Activated CD4-positive, alpha-beta T cell treated with anti-CD3 and anti-CD28 coated beads for 36 hours (primary cell): ENCODE measurements around the gene RBM20. TPM values are rescaled to one million over a fixed set of nuclear protein-coding genes. Genes with fewer than 3 reads are reported as not detected.
"Not testable (repeated sequence)": the region's sequence is repeated elsewhere in the genome, so short reads cannot be mapped to it uniquely, and the experiment has no call there.

Source experiments
- ATAC-seq: fragments of 200-7000 bp; cut with Tn5 transposase; one replicate; pipeline ENCODE4 v1.10.0; 2021; ENCODE audit warnings: mild to moderate bottlenecking, moderate library complexity
- CTCF ChIA-PET: fragments of 350-600 bp; sonication (Branson Sonifier 250); formaldehyde crosslinking; loops from one replicate; lab custom pipeline; 2021; ENCODE audit warnings: antibody characterized with exemption; lab: Charles Lee
- POLR2A ChIA-PET: fragments of 350-600 bp; sonication (Branson Sonifier 250); formaldehyde crosslinking; loops from one replicate; lab custom pipeline; 2021; ENCODE audit warnings: antibody characterized with exemption, inconsistent platforms; lab: Charles Lee
- DNase-seq: peaks from one replicate; pipeline ENCODE4 v3.0.0-alpha.2; 2020
- H3K27ac Mint-ChIP-seq: one replicate; pipeline ENCODE4 v1.8.0; 2021; ENCODE audit warnings: mixed read lengths
- H3K27me3 Mint-ChIP-seq: one replicate; pipeline ENCODE4 v1.8.0; 2021; ENCODE audit warnings: mixed read lengths
- H3K36me3 Mint-ChIP-seq: one replicate; pipeline ENCODE4 v1.8.0; 2021; ENCODE audit warnings: low read depth, mixed read lengths
- H3K4me1 Mint-ChIP-seq: one replicate; pipeline ENCODE4 v1.8.0; 2021; ENCODE audit warnings: mixed read lengths
- H3K4me3 Mint-ChIP-seq: one replicate; pipeline ENCODE4 v1.8.0; 2021; ENCODE audit warnings: mild to moderate bottlenecking, moderate library complexity, mixed read lengths
- H3K9me3 Mint-ChIP-seq: one replicate; pipeline ENCODE4 v1.8.0; 2021; ENCODE audit warnings: low read depth, mixed read lengths
- intact Hi-C, 2 experiments: fragments of 100-400 bp; cut with DNase I in 1 of 2; cut with micrococcal nuclease in 1 of 2; formaldehyde crosslinking; loops; one replicate each; pipeline versions ENCODE4 v1.14.2 to v1.15.1; 2022 to 2024; cut with DNase I, micrococcal nuclease
- total RNA-seq, 2 experiments: library from RNA; stranded (reverse); gene quantifications; one replicate each; pipeline ENCODE4 v1.2.3, GENCODE V29; 2021

RBM20 gene
- total RNA-seq, 2 experiments from 2014 or later, result 0.05 to 0.40 TPM

DNA sequence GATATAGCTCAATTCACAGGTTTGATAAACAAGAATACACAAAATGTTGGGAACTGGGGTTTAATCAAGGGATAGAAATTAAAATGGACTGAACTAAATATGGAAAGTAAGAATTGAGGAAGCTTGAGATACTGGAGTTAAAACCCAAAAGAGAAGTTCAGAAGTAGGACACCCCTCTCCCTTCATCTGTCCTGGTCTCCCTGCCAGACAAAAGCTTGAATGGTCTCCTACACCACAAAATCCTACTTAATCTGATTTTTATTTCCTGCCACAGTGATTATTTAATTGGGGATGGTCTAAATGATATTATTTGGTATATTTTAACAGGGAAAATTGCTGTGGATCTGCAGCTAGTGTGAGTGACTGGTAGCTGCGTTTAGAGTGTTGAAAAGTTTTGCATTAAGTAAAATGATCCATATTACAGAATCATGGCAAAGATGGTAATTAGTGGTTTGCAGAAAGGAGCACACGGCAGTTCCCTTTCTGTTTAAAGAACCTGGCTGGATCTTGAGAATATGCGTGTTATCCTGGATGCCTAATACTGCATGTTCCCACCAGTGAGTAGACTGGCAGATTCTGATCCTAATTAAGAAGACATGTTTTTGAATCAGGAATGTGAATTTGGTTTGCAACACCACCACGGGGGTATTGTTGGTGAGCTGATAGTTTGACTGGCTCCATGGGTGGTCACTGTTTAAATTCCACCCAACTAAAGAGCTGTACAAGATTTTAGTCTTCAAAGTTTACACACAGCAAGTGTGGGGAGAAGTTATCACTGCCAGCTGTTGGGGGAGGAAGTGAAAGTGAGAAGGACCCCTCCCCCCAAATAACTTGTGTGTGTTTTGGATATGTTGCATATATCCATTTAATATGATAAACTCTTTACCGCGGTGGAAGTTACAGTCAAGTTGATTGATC lies 5.5 kb downstream of the RBM20 start:
- no peak for ATAC-seq

DNA sequence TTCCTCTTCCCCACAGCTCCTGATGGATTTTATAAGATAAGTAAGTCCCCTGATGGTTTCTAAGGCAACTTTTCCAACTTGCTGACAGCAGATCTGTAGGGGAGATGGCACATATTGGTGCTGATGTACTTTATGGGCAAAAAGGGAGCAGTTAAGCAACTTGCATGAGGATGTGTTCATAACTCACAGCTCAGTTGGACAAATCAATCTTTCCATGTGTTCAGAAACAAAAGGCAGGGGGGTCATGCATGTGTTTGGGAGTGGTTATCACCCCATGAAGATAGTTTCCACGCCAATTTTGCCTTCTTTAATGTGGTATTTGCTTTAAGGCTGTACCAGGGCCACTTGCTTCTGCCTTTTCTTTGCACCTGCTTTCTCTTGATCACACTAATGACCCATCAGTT lies 6.1 kb downstream of the RBM20 start:
- CTCF ChIA-PET, result interaction anchor here (1.0 to 2.0 kb wide), 4 partner anchors 16 to 39 kb away, joined by 3 to 11 read pairs (median 4); no protein-coding TSS in a partner anchor
- Mint-ChIP-seq H3K9me3 (no peaks in the 10 kb centered on the region), H3K4me1 (peaks cover 16% of the 10 kb centered on the region), H3K27ac (no peak overlapping the region), H3K4me3 (no peak overlapping the region), H3K27me3 (peaks cover 39% of the 10 kb centered on the region), H3K36me3 (no peaks in the 10 kb centered on the region)
- POLR2A ChIA-PET, result no interaction called here
- no peak for DNase-seq
- intact Hi-C loops, result no loop called here
- ATAC-seq, result no peak

More for the DNA sequence above, 5.5 kb downstream of the RBM20 start:
- intact Hi-C loops, result no loop called here
- Mint-ChIP-seq H3K4me1 (peaks cover 20% of the 10 kb centered on the region), H3K27ac (no peak overlapping the region), H3K27me3 (peaks cover 44% of the 10 kb centered on the region), H3K9me3 (no peaks in the 10 kb centered on the region), H3K4me3 (no peak overlapping the region), H3K36me3 (no peaks in the 10 kb centered on the region)
- POLR2A ChIA-PET, result no interaction called here
- DNase-seq, result no peak
- CTCF ChIA-PET, result interaction anchor here (1.0 to 2.0 kb wide), 4 partner anchors 17 to 38 kb away, joined by 3 to 11 read pairs (median 4); no protein-coding TSS in a partner anchor

DNA sequence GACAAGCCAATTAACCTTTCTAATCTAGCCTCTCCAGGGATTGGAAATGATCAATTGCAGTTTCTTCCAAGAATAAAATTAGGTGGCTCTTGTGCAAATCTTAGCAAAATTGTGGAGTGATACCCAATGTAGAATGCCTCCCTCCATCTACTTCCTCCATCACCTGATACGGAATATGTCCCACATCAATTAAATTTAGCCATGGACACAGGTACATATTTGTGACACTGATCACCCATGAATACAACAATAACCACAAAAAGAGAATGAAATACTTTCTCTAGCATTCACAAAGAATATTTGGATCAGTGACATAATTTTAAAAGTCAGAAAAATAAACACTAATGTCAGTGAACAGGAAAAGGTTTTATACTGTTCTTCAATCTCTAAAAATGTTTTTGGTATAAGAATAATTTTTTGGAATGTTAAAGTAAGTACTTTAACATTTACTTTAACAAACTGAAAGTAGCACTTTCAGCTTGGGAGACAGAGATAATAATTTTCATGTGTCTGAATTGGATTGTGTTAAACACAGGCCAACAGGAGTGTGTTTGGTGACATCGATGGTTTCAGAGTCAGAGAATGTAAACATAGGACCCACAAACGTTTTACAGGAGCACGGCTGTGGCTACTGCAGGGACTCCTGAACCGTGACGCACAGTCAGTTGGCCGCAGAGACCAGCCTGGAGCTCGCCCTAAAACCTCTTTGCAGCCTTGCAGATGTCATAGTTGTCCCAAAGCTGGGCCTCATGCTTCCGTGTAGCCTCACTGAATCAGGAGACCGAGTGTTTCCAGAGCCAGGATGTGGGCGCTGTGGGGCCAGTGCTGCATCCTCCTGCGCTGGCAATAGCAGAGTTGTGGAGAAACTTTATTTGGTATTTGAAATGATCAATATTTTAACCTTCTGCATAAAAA lies 7.2 kb downstream of the RBM20 start:
- POLR2A ChIA-PET, result no interaction called here
- Mint-ChIP-seq H3K9me3 (no peaks in the 10 kb centered on the region), H3K27ac (no peak overlapping the region), H3K4me3 (peak overlapping the region; percentile 32), H3K4me1 (peaks cover 16% of the 10 kb centered on the region), H3K27me3 (peaks cover 35% of the 10 kb centered on the region), H3K36me3 (no peaks in the 10 kb centered on the region)
- intact Hi-C loops, result no loop called here
- CTCF ChIA-PET, result interaction anchor here (0.9 kb wide), 1 partner anchor 21 kb away, joined by 3 read pairs; no protein-coding TSS in a partner anchor
- ATAC-seq (peak; percentile 71), DNase-seq (peak; percentile 53)

DNA sequence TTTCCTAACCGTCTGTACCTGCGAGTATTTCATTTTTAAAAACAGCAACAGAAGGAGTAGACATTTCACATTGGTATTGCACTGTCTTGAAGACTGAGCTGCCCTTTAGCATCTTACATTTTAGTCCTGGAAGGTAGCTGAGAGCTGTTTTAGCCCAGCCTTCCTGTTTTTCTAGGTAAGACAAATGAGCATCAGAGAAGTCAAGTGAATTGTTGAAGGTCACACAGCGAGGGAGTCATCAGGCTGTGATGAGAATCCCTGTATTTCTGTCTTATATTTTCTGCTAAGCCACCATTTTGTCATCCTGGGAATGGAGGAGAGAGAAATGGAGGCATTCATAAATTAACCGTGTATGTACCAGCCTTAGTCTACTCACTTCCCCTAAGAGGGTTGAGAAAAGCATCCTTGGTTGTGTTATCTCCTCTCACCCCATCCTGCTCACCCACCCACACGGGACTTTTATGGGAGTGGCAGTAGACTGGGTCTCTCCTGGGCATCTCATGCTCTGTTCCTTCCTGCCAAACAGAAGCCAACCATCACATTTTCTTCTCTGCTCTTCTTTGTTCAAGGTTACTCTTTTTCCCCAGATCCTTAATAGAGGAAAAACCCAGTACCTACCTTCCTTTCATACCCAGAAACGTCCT lies 8.5 kb downstream of the RBM20 start:
- intact Hi-C loops, result no loop called here
- ATAC-seq (no peak), DNase-seq (no peak)
- H3K4me1 Mint-ChIP-seq, result peaks cover 16% of the 10 kb centered on the region
- POLR2A ChIA-PET, result no interaction called here
- H3K27ac Mint-ChIP-seq, result no peak overlapping the region
- H3K27me3 Mint-ChIP-seq, result peaks cover 29% of the 10 kb centered on the region
- no peak overlapping the region for H3K4me3 Mint-ChIP-seq
- CTCF ChIA-PET, result interaction anchor here (0.8 to 1.1 kb wide), 2 partner anchors 20 to 582 kb away, joined by 3 to 4 read pairs; no protein-coding TSS in a partner anchor
- H3K9me3 Mint-ChIP-seq, result no peaks in the 10 kb centered on the region
- H3K36me3 Mint-ChIP-seq, result no peaks in the 10 kb centered on the region

DNA sequence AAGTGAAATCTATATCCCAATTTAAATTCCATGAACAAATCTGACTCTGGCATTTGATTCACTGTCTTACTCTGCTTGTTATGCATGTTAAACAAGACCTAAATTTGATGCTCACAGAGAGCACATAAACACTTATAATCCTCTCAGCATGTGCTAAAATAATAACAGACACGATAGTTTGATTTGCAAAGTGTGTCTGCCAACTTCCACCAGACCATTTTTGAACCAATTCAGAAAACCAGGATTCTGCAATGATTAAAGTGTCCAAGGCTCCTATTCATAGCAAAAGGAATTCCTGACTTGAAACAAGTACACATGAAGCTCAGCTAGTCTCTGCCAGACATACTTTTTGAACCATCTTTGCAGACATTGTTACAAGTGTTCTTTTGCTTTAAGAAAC lies 11.2 kb downstream of the RBM20 start:
- DNase-seq (no peak), ATAC-seq (no peak)
- no peaks in the 10 kb centered on the region for H3K9me3 Mint-ChIP-seq
- ChIA-PET CTCF (interaction anchor here (2.1 kb wide), 1 partner anchor 17 kb away, joined by 11 read pairs; no protein-coding TSS in a partner anchor), POLR2A (no interaction called here)
- no peak overlapping the region for H3K27ac Mint-ChIP-seq
- H3K36me3 Mint-ChIP-seq, result no peaks in the 10 kb centered on the region
- peaks cover 16% of the 10 kb centered on the region for H3K27me3 Mint-ChIP-seq
- intact Hi-C loops, result no loop called here
- peaks cover 14% of the 10 kb centered on the region for H3K4me1 Mint-ChIP-seq
- H3K4me3 Mint-ChIP-seq, result no peak overlapping the region

DNA sequence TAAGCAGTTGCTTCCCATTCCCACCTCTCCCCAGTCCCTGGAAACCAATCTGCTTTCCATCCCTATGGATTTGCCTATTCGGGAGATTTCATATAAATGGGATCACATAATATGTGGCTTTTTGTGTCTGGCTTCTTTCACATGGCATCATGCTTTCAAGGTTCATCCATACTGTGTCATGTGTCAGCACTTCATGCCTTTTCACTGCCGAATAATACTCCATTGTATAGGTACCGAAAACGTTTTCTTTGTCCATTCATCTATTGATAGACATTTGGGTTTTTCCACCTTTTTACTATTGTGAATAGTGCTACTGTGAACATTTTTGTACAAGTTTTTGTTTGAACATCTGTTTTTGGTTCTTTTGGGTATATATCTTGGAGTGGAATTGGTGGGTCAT lies 12.5 kb downstream of the RBM20 start:
- ChIA-PET POLR2A (interaction anchor here (0.7 kb wide), 1 partner anchor 73 kb away, joined by 3 read pairs; no protein-coding TSS in a partner anchor), CTCF (no interaction called here)
- no peak overlapping the region for H3K4me3 Mint-ChIP-seq
- H3K9me3 Mint-ChIP-seq, result no peaks in the 10 kb centered on the region
- H3K27ac Mint-ChIP-seq, result no peak overlapping the region
- H3K36me3 Mint-ChIP-seq, result no peaks in the 10 kb centered on the region
- peaks cover 14% of the 10 kb centered on the region for H3K27me3 Mint-ChIP-seq
- peaks cover 8% of the 10 kb centered on the region for H3K4me1 Mint-ChIP-seq
- intact Hi-C loops, result no loop called here
- DNase-seq (no peak), ATAC-seq (no peak)

DNA sequence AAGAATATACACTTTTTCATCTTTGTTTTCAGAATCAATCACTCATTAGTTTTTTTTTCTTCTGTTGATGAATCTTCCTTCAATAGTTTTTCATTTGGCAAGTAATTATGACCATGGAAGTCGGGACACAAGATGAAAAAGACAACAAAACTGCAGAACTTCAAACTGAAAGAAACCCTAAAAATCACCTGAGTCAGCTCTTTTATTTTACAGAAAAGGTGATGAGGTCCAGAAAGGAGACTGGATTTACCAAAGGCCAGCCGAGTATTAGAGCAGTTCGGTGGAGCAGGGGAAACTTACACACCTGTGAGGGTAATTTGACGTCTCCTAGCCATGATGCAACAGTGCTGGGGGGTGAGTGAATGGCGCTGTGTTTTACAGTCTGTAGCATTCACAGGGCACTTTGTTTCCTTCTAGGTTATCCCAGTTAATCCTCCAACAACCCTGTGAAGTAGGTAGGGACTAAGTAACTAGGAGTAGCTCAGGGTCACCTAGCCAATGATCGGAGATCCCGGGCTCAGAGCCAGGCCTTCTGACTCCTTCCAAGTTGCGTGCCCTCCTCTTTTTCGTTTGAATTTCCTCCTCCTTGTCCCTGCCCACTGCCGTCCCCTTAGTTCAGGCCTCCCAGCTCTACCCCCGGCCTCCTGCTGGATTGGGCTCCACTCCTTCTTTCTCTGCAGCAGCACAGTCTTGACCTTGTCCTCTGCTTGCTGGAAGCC lies 14.0 kb downstream of the RBM20 start:
- intact Hi-C loops, result no loop called here
- H3K27me3 Mint-ChIP-seq, result peaks cover 10% of the 10 kb centered on the region
- no peaks in the 10 kb centered on the region for H3K36me3 Mint-ChIP-seq
- ChIA-PET CTCF (interaction anchor here (0.7 to 4.3 kb wide), 6 partner anchors 11 to 50 kb away, joined by 3 to 28 read pairs (median 3); no protein-coding TSS in a partner anchor), POLR2A (interaction anchor here (0.7 kb wide), 1 partner anchor 34 kb away, joined by 5 read pairs; no protein-coding TSS in a partner anchor)
- no peak overlapping the region for H3K4me3 Mint-ChIP-seq
- DNase-seq (no peak), ATAC-seq (no peak)
- H3K9me3 Mint-ChIP-seq, result no peaks in the 10 kb centered on the region
- H3K4me1 Mint-ChIP-seq, result peaks cover 5% of the 10 kb centered on the region
- no peak overlapping the region for H3K27ac Mint-ChIP-seq

DNA sequence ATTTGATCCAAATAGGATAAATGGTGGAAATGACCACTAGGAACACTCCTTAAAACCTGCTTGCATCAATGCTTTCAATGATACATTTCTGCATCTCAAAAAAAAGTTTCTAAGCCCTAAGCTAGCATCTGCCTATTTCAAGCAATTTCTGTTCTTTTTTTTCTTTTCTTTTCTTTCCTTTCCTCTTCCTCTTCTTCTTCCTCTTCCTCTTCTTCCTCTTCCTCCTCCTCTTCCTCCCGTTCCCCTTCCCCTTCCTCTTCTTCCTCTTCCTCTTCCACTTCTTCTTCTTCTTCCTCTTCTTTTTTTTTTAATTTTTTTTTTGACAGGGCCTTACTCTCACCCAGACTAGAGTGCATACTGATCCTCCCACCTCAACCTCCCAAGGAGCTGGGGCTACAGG lies 15.4 kb downstream of the RBM20 start:
- Mint-ChIP-seq H3K36me3 (no peaks in the 10 kb centered on the region), H3K27me3 (peaks cover 6% of the 10 kb centered on the region), H3K4me1 (peaks cover 5% of the 10 kb centered on the region), H3K27ac (no peak overlapping the region), H3K9me3 (no peaks in the 10 kb centered on the region), H3K4me3 (no peak overlapping the region)
- no peak for DNase-seq
- intact Hi-C loops, result no loop called here
- ChIA-PET POLR2A (no interaction called here), CTCF (interaction anchor here (1.4 to 4.3 kb wide), 2 partner anchors 12 to 353 kb away, joined by 4 to 28 read pairs; no protein-coding TSS in a partner anchor)
- no peak for ATAC-seq

DNA sequence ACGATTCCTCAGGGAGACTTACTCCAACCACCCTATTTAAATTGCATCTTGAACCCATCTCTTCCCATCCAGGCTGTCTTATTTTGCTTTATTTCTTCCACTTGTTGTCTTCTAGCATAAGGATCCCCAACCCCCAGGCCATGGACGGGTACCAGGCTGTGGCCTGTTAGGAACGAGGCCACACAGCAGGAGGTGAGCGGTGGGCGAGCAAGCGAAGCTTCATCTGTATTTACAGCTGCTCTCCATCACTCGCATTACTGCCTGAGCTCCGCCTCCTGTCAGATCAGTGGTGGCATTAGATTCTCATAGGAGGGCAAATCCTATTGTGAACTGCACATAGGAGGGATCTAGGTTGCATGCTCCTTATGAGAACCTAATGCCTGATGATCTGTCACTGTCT lies 16.2 kb downstream of the RBM20 start:
- H3K27me3 Mint-ChIP-seq, H3K9me3 Mint-ChIP-seq, DNase-seq, ATAC-seq, H3K4me3 Mint-ChIP-seq, intact Hi-C loops, H3K4me1 Mint-ChIP-seq, H3K36me3 Mint-ChIP-seq, POLR2A ChIA-PET, H3K27ac Mint-ChIP-seq: not testable (repeated sequence)
- CTCF ChIA-PET, result interaction anchor here (1.4 to 4.3 kb wide), 2 partner anchors 12 to 353 kb away, joined by 4 to 28 read pairs; no protein-coding TSS in a partner anchor

DNA sequence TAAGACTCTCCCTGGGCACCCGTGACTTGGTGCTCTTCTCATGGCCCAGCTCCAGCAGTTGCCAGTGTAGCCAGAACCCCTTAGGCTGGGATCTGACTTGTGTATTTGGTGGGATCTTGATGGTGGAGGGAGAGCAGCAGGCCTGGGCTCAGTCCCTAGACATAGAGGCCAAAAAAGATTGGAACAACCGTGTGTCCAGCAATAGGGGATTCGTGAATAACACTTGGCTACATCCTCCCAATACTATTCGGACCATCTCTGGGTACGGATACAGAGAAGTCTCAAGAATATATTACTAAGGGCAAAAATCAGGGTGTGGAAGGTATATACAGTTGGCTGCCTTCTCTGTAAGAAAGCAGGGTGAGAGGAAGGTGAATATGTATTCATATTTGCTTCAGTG lies 17.2 kb downstream of the RBM20 start:
- no peaks in the 10 kb centered on the region for H3K9me3 Mint-ChIP-seq
- CTCF ChIA-PET, result interaction anchor here (0.6 to 4.3 kb wide), 3 partner anchors 11 to 652 kb away, joined by 4 to 28 read pairs (median 6); no protein-coding TSS in a partner anchor
- POLR2A ChIA-PET, result no interaction called here
- ATAC-seq (no peak), DNase-seq (no peak)
- no peak overlapping the region for H3K27ac Mint-ChIP-seq
- peaks cover 5% of the 10 kb centered on the region for H3K4me1 Mint-ChIP-seq
- peaks cover 3% of the 10 kb centered on the region for H3K27me3 Mint-ChIP-seq
- intact Hi-C loops, result no loop called here
- no peaks in the 10 kb centered on the region for H3K36me3 Mint-ChIP-seq
- no peak overlapping the region for H3K4me3 Mint-ChIP-seq
